GM18507 (cell line): ENCODE data around the gene KLHL12.

ENCODE experiments used
- DNase-seq: peaks from one replicate; pipeline ENCODE4 v3.0.0; 2011; ENCODE audit warnings: low read depth; ENCODE audit not compliant: insufficient read length; ENCODE audit errors: extremely low spot score
- FAIRE-seq: peaks from 2 replicates; lab custom pipeline; 2011; peaks lifted over from hg19 to GRCh38; lab: Jason Lieb, UNC

Gene KLHL12

GRCh38 chr1:202850593-202851362 lies 76.3 kb downstream of the KLHL12 start:
- DNase-seq (no peak), FAIRE-seq (no peak)

GRCh38 chr1:202848191-202848542 lies 78.9 kb downstream of the KLHL12 start:
- FAIRE-seq (no peak), DNase-seq (no peak)

- DNase-seq (no peak), FAIRE-seq (no peak)
These were observed 82.1 kb downstream of the KLHL12 start for GRCh38 chr1:202844935-202845334.

- DNase-seq = no peak
- no peak for FAIRE-seq
These were observed 82.8 kb downstream of the KLHL12 start for GRCh38 chr1:202844259-202844658.

DNA sequence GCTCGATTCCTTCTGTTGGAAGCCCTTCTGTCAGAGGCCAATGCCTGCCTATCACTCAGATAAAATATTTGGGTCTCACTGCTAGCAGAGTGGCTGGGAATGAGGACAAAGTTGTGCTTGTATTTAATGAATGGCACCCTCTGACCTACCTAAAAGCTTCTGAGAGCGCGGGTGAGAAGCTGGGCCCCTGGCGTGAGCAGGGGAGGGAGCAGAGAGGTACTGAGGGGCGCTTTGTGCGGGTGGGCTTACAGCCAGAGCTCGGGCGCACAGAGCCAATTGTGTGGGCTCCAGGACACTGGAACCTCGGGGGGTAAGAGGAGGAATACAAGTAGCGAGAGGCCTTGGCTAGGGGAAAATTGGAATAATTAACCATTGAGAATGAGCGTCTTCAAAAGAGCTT lies 84.0 kb downstream of the KLHL12 start:
- FAIRE-seq (no peak), DNase-seq (no peak)
